Thyroid gland (tissue), 4 donors: ENCODE data around the gene NCBP3. TPM values are rescaled to one million over a fixed set of nuclear protein-coding genes. Genes with fewer than 3 reads are reported as not detected.

Experiments
- DNase-seq, 2 donors: peaks; one replicate each; pipeline ENCODE4 v3.0.0-alpha.2; 2019
- H3K27ac ChIP-seq, 3 donors: fragments of 200-600 bp; sonication (generic); 1 replicate in 2 of 3; 2 replicates in 1 of 3; pipeline ENCODE4 v1.5.1; 2016 to 2019; ENCODE audit warnings: mild to moderate bottlenecking in 1 of 3, moderate library complexity in 1 of 3
- H3K27me3 ChIP-seq: fragments of 200-600 bp; sonication (generic); one replicate; pipeline ENCODE4 v1.5.1; 2019
- H3K36me3 ChIP-seq, 2 donors: fragments of 200-600 bp; sonication (generic); one replicate each; pipeline ENCODE4 v1.5.1; 2016 to 2019
- H3K4me1 ChIP-seq, 2 donors: fragments of 200-600 bp; sonication (generic); one replicate each; pipeline ENCODE4 v1.5.1; 2017 to 2019
- H3K4me3 ChIP-seq, 3 donors: fragments of 200-600 bp; sonication (generic); replicated peaks in 1 of 3; 1 replicate in 2 of 3; 2 replicates in 1 of 3; pipeline ENCODE4 v1.5.1; 2016; ENCODE audit warnings: mild to moderate bottlenecking in 1 of 3
- H3K9me3 ChIP-seq: fragments of 200-600 bp; sonication (generic); one replicate; pipeline ENCODE4 v1.5.1; 2017
- POLR2A ChIP-seq, 2 donors: fragments of 450-650 bp; IDR thresholded peaks; one replicate each; pipeline ENCODE4 v1.6.1; 2017; ENCODE audit warnings: antibody characterized with exemption in 2 of 2, mild to moderate bottlenecking in 2 of 2, moderate library complexity in 1 of 2
- WGBS, 2 donors: methylation state at CpG; one replicate each; pipeline ENCODE4 v1.1.5; 2017; 5-methylcytosine and 5-hydroxymethylcytosine counted together
- intact Hi-C: fragments of 100-400 bp; cut with DNase I; formaldehyde crosslinking; loops from one replicate; pipeline ENCODE4 v1.15.1; 2023
- total RNA-seq, 4 donors: library from RNA; depleted of rRNA; stranded (reverse); fragments of >200 nt; gene quantifications; one replicate each; pipeline ENCODE4 v1.2.3, GENCODE V29; 2016
- TF ChIP-seq, protein P1 (sequence below), 6 experiments: fragments of 200-600 bp in 3 of 6; fragments of 450-650 bp in 3 of 6; sonication (generic) in 3 of 6; IDR thresholded peaks; one replicate each; pipeline ENCODE4 v1.5.1; 2016 to 2019; ENCODE audit warnings: antibody characterized with exemption in 6 of 6, mild to moderate bottlenecking in 2 of 6, inconsistent platforms in 1 of 6, moderate library complexity in 1 of 6

NCBP3 gene
- total RNA-seq, 4 donors from 2014 or later: 28.4 to 265 (median 36.1) TPM

DNA sequence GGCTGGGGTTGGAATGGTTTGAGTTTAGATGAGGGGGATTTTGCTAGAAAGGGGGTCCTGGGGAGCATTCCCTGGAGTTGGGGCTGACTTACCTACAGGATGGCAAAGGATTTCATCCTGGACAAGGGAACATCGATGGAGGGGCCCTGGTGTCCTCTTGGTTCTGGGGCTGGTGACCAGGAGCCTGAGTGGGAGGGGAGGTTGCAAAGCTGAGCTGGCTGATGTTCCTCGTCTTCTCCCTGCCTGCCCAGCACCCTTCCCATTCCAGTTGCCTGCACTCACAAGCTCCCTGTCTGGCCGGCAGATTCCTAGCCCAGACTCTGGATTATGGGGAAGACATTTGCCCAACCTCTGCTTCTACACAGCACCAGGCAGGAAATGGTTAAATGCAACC, 82.3 kb downstream of the NCBP3 start:
- H3K27me3 ChIP-seq: no peaks in the 10 kb centered on the region
- H3K4me3 ChIP-seq: no peak overlapping the region
- no peak for DNase-seq
- H3K4me1 ChIP-seq: no peaks in the 10 kb centered on the region
- intact Hi-C loops: no loop called here
- no peak overlapping the region for H3K27ac ChIP-seq
- TF ChIP-seq, protein P1, sequence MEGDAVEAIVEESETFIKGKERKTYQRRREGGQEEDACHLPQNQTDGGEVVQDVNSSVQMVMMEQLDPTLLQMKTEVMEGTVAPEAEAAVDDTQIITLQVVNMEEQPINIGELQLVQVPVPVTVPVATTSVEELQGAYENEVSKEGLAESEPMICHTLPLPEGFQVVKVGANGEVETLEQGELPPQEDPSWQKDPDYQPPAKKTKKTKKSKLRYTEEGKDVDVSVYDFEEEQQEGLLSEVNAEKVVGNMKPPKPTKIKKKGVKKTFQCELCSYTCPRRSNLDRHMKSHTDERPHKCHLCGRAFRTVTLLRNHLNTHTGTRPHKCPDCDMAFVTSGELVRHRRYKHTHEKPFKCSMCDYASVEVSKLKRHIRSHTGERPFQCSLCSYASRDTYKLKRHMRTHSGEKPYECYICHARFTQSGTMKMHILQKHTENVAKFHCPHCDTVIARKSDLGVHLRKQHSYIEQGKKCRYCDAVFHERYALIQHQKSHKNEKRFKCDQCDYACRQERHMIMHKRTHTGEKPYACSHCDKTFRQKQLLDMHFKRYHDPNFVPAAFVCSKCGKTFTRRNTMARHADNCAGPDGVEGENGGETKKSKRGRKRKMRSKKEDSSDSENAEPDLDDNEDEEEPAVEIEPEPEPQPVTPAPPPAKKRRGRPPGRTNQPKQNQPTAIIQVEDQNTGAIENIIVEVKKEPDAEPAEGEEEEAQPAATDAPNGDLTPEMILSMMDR (IDR thresholded peaks at IDR 0.05): no peak
- no peak for TF ChIP-seq POLR2A (IDR thresholded peaks at IDR 0.05)
- WGBS, 2 donors: 67 to 79% methylated on average over 3 of the region's 3 CpGs
- no peaks in the 10 kb centered on the region for H3K36me3 ChIP-seq
- H3K9me3 ChIP-seq: no peaks in the 10 kb centered on the region

DNA sequence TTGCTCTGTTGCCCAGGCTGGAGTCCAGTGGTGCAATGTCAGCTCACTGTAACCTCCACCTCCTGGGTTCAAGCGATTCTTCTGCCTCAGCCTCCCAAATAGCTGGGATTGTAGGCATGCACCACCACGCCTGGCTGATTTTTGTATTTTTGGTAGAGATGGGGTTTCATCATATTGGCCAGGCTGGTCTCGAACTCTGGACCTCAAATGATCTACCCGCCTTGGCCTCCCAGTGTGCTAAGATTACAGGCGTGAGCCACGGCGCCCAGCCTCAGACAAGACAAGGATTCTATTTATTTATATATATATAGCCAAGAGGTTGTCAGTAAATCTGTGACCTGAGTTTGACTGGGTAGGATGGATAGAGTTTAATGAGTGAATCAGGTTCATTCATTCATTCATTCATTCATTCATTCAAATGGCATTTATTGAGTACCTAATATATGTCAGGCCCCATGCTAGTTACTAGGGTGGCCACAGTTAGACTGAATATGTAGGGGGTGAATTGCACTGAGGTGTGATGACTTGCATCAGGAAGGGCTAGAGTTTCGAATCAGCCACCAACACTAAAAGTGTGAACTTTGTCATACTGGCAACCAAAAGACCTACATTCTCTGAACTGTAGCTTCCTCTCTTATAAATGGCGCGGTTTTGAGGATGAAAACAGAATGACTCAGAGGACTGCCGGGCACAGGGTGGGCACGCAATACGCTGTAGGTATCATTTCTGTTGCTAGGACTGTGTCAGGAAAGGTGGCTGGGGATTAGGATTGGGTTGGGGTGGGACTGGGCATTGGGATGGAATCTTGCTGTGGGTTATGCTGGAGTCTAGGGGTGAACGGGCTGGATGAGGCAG, 82.9 kb downstream of the NCBP3 start:
- intact Hi-C loops: no loop called here
- DNase-seq: no peak
- no peaks in the 10 kb centered on the region for H3K36me3 ChIP-seq
- WGBS, 2 donors: 87 to 94% methylated on average over 14 of the region's 14 CpGs
- TF ChIP-seq, protein P1 (IDR thresholded peaks at IDR 0.05): no peak
- no peak for TF ChIP-seq POLR2A (IDR thresholded peaks at IDR 0.05)
- H3K27ac ChIP-seq: no peak overlapping the region
- no peaks in the 10 kb centered on the region for H3K4me1 ChIP-seq
- H3K9me3 ChIP-seq: no peaks in the 10 kb centered on the region
- no peak overlapping the region for H3K4me3 ChIP-seq
- no peaks in the 10 kb centered on the region for H3K27me3 ChIP-seq

DNA sequence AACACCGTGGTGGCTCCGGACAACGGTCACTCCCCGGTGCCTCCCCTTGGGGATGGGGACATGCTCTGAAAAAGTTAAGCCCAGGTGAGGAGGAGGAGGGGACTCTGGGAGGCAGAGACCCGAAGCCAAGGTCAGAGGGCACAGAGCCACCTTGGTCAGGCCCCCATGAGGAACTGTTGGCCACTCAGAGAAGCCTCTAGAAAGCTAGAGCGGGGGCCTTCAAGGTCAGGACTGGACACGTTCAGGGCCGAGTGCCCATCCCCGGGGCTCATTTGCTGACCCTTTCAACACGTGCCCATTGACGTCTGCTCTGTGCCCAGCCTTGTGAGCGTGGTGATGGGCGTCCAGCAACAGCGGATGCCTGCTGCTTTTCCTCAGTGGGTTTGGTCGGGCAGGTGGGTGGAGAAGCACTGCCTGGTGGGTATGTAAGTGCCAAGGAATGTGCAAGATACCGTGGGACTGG, 84.1 kb downstream of the NCBP3 start:
- Histone ChIP-seq H3K27me3 (no peaks in the 10 kb centered on the region), H3K36me3 (no peaks in the 10 kb centered on the region), H3K27ac (no peak overlapping the region), H3K9me3 (no peaks in the 10 kb centered on the region), H3K4me3 (no peak overlapping the region), H3K4me1 (no peaks in the 10 kb centered on the region)
- TF ChIP-seq, protein P1 (IDR thresholded peaks at IDR 0.05): no peak
- TF ChIP-seq POLR2A (IDR thresholded peaks at IDR 0.05): no peak
- WGBS, 2 donors: 83 to 84% methylated on average over 8 to 13 of the region's 16 CpGs
- intact Hi-C loops: no loop called here
- no peak for DNase-seq

DNA sequence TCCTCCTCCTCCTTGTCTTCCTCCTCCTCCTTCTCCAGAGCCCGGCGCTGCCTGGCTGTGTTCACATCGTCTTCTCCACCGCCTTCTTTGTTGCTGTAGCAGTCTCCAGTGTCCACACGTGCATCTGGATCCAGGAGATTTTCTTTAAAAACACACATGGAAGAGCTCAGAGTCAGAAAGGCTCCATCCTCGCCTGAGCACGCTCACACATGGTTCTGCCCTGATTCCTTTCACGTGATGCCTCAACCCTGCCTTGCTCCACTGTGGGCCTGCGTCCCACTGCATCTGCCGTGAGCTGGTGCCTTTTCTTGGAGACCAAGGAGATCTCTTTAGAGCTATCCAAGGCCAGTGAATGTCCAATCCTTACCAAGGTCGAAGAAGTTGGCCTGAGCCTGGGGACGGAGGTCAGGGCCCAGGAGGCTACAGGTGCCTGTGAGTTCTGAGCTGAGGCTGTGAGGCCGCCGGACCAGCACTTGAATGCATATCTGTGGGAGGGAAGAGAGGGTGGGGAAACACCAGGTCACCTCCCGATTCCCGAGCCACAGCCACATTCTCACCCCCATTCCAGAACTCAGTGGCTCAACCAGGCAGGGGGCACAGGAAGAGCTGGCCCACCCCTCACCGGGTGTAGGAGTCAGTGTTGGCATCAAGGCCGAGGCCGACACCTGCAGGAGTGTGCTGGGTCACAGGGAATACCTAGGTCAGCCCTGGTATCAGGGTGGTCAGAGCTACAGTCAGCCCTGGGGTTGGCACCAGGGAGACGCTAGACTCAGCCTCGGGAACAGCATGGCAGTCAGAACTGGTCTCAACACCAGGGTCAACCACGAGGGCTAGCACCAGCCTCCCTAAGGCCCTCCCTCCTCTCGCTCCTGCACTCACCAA, 84.8 kb downstream of the NCBP3 start:
- TF ChIP-seq, protein P1 (IDR thresholded peaks at IDR 0.05): no peak
- no peak for TF ChIP-seq POLR2A (IDR thresholded peaks at IDR 0.05)
- intact Hi-C loops: no loop called here
- DNase-seq: no peak
- H3K4me1 ChIP-seq: no peaks in the 10 kb centered on the region
- H3K27ac ChIP-seq: no peak overlapping the region
- no peak overlapping the region for H3K4me3 ChIP-seq
- no peaks in the 10 kb centered on the region for H3K27me3 ChIP-seq
- no peaks in the 10 kb centered on the region for H3K36me3 ChIP-seq
- WGBS, 2 donors: 83 to 84% methylated on average over 17 to 23 of the region's 23 CpGs
- no peaks in the 10 kb centered on the region for H3K9me3 ChIP-seq
